NOMO-1 (cell line): ENCODE measurements around the gene RGS13.

Experiments used
- DNase-seq, 2 experiments: peaks; one replicate each; lab custom pipeline; 2025; ENCODE audit not compliant: unreplicated experiment in 2 of 2; lab: John Stamatoyannopoulos, UW

Gene RGS13

GRCh38 chr1:192626366-192627179 lies 9.4 kb upstream of the RGS13 start:
- DNase-seq: peak; percentile 35 to 58

- DNase-seq: no peak
These were observed 8.0 kb upstream of the RGS13 start for GRCh38 chr1:192627901-192628300.

- no peak for DNase-seq
These were observed 7.4 kb upstream of the RGS13 start for GRCh38 chr1:192628396-192629057.

GRCh38 chr1:192629612-192630011 lies 6.3 kb upstream of the RGS13 start:
- DNase-seq: no peak

GRCh38 chr1:192630521-192631287 lies 5.2 kb upstream of the RGS13 start:
- no peak for DNase-seq

- DNase-seq: no peak
These were observed 4.2 kb upstream of the RGS13 start for GRCh38 chr1:192631749-192632148.

- no peak for DNase-seq
These were observed 3.8 kb upstream of the RGS13 start for GRCh38 chr1:192632188-192632587.

GRCh38 chr1:192632641-192633532 lies 3.1 kb upstream of the RGS13 start:
- DNase-seq: no peak

- DNase-seq: no peak
These were observed 2.3 kb upstream of the RGS13 start for GRCh38 chr1:192633533-192634253.

GRCh38 chr1:192635041-192635440 lies 906 bp upstream of the RGS13 start:
- no peak for DNase-seq

GRCh38 chr1:192639607-192640368 lies 3.8 kb downstream of the RGS13 start:
- peak in 1 of 2 experiments; percentile 25 for DNase-seq

- no peak for DNase-seq
These were observed 16.2 kb downstream of the RGS13 start for GRCh38 chr1:192652159-192652558.

- DNase-seq: no peak
These were observed 18.2 kb downstream of the RGS13 start for GRCh38 chr1:192654120-192654519.

- no peak for DNase-seq
These were observed 18.8 kb downstream of the RGS13 start for GRCh38 chr1:192654591-192655251.

GRCh38 chr1:192657760-192658159 lies 21.8 kb downstream of the RGS13 start:
- DNase-seq: no peak

- DNase-seq: no peak
These were observed 22.3 kb downstream of the RGS13 start for GRCh38 chr1:192658255-192658654.

GRCh38 chr1:192660613-192661012 lies 24.7 kb downstream of the RGS13 start:
- no peak for DNase-seq

- no peak for DNase-seq
These were observed 32.5 kb downstream of the RGS13 start for GRCh38 chr1:192668409-192668983.
